ENCODE measurements around the gene AHNAK2.

DNA sequence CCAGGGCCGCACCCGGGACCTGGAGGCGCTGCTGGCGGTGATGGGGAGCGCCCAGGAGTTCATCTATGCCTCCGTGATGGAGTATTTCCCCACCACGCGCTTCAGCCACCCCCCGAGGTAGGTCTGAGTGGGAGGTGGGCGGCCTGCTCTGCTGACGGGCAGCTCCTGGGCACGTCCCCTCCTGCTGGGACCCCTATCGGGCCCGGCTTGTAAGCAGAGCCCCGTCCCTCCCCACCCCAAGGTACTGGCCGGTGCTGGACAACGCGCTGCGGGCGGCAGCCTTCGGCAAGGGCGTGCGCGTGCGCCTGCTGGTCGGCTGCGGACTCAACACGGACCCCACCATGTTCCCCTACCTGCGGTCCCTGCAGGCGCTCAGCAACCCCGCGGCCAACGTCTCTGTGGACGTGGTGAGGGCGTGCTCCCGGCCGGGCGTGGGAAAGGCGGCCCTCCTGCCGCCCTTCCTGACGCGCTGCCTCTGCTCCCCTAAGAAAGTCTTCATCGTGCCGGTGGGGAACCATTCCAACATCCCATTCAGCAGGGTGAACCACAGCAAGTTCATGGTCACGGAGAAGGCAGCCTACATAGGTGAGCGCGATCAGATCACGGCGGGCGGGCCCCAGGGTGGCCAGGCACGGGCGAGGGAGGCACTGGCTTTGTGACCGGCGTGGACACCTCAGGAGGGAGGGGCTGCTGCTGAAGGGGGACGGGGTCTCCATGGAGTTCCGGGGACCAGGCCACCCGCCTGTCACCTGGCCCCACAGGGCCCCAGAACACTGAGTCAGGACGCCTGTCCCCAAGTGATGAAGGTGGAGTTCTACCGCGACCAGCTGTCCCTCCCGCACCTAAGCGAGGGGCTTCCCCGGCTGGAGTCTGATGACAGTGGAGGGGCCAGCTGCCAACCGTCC is 46.2 kb downstream of the AHNAK2 start:
- TF ChIP-seq, protein P1, sequence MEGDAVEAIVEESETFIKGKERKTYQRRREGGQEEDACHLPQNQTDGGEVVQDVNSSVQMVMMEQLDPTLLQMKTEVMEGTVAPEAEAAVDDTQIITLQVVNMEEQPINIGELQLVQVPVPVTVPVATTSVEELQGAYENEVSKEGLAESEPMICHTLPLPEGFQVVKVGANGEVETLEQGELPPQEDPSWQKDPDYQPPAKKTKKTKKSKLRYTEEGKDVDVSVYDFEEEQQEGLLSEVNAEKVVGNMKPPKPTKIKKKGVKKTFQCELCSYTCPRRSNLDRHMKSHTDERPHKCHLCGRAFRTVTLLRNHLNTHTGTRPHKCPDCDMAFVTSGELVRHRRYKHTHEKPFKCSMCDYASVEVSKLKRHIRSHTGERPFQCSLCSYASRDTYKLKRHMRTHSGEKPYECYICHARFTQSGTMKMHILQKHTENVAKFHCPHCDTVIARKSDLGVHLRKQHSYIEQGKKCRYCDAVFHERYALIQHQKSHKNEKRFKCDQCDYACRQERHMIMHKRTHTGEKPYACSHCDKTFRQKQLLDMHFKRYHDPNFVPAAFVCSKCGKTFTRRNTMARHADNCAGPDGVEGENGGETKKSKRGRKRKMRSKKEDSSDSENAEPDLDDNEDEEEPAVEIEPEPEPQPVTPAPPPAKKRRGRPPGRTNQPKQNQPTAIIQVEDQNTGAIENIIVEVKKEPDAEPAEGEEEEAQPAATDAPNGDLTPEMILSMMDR (IDR thresholded peaks at IDR 0.05): no peak
- TF ChIP-seq POLR2A (IDR thresholded peaks at IDR 0.05): no peak

Data from testis (tissue), 2 donors.